IPS DF 4.7 (cell line): ENCODE measurements around the gene TRIML1.
"Not testable (repeated sequence)": the region's sequence is repeated elsewhere in the genome, so short reads cannot be mapped to it uniquely, and the experiment has no call there.

ENCODE experiments used
- DNase-seq: peaks from one replicate; pipeline ENCODE4 v3.0.0-alpha.2; 2013; ENCODE audit warnings: low spot score; ENCODE audit errors: extremely low read depth

The TRIML1 gene

DNA sequence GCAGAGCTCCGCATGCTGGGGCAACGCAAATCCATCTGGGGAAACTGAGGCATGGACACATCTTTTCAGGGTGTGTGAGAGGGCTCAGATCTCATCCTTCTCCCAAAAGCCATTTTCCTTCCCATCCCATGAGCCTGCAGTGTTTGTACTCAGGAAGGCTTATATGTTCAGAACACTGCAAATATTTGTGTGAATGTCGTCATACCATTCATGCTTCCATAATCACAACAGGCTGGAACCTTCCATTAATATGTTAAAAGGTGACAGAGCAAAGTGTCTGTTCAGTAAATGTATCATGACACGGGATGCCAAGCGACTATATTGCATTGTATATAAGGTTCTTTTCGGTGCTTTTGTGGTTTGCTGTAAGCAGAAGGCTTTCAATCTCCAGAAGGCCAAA lies 8.5 kb downstream of the TRIML1 start:
- no peak for DNase-seq

GRCh38 chr4:188154668-188155405 lies 15.6 kb downstream of the TRIML1 start:
- no peak for DNase-seq

DNA sequence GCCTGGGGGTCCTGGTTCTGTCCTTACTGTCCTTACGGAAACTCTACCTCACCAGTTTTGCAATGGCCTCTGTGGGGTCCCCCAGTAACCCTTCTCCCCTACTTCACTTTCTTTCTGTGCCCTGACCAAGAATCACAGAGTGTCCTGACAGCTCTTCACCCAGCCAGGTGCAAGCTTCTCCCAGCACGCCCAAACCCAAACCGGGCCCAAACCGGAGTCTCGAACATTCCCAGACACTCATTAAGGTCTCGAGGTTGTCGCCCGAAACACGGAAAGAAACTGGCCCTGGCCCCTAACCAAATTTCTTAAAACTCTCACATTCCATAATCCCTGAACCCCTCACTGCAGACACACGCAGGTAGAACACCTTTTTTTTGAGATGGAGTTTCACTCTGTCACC lies 19.1 kb downstream of the TRIML1 start:
- no peak for DNase-seq

GRCh38 chr4:188159513-188160226 lies 20.4 kb downstream of the TRIML1 start:
- not testable (repeated sequence) for DNase-seq

- DNase-seq, result no peak
Measured at GRCh38 chr4:188160406-188160805, 21.2 kb downstream of the TRIML1 start.

DNA sequence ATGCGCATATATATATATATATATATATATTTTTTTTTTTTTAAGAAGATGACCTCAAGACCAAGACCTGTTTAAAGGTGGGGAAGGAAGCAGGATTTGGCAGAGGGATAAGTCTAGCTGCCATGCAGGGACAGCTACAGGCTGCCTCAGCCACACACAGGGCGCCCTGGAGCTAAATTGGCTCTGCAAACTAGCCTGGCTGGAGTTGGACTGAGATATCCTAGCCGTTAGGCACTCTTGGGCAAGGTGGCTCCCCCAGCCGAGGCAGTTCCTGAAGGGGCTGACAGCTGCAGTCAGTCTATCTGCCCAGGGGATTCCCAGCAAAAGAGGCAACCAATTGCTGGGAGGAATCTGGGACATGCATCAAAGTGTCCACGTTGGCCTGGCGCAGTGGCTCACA lies 21.9 kb downstream of the TRIML1 start:
- DNase-seq, result no peak

GRCh38 chr4:188162698-188163097 lies 23.5 kb downstream of the TRIML1 start:
- no peak for DNase-seq

GRCh38 chr4:188168726-188169373 lies 29.6 kb downstream of the TRIML1 start:
- no peak for DNase-seq

DNA sequence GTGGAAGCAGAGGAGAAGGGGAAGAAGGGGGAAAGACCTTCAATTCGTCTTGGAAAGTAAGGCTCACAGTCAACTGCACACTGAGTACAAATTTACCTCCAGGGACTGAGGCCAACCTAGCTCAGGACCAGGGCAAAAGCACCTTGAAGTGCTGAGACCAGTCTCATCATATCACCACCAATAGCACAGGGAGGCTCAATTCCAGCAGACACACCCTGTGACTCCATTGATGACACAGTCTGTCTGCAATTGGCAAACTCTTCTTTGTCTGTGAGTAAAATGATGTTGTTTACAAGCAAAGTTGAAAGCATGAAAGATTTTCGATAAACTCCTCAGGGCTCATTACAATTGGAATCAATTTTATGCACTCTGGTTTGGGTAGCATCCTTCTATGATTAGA lies 32.3 kb downstream of the TRIML1 start:
- no peak for DNase-seq

- DNase-seq, result no peak
Measured at GRCh38 chr4:188175288-188175687, 36.0 kb downstream of the TRIML1 start.

DNA sequence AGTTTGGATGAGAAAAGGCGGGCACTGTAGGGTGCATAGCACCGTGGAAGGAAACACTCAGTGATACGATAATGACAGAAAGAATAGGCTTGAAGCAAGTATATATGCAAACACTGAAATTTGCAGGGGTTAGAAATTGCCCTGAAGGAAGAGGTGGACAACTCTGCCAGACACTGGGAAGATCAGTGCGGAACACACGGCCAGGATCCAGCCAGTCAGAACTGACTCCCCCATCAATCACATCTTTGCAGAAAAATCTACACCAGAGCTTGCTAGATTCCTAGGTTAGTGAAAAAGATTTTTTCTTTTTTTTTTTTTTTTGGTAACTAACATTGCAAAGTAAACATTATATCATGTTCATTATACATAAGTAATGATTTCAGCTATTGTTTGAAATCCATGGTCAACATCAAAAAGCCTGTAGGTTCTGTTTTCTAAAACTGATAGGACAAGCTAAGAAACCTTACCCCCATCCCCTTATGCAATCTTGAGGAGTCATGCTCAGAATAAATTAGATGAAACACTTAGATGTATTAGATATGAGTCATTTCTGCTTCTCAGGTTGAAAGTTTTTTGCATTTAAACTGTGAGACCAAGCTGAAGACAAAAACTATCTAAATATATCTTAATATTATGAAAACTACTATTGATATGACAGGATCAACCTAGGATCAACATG lies 38.9 kb downstream of the TRIML1 start:
- DNase-seq, result no peak

GRCh38 chr4:188178806-188179205 lies 39.6 kb downstream of the TRIML1 start:
- no peak for DNase-seq

- no peak for DNase-seq
Measured at GRCh38 chr4:188187106-188187505, 47.9 kb downstream of the TRIML1 start.

GRCh38 chr4:188190461-188190860 lies 51.2 kb downstream of the TRIML1 start:
- DNase-seq, result no peak

GRCh38 chr4:188194421-188194820 lies 55.2 kb downstream of the TRIML1 start:
- no peak for DNase-seq

DNA sequence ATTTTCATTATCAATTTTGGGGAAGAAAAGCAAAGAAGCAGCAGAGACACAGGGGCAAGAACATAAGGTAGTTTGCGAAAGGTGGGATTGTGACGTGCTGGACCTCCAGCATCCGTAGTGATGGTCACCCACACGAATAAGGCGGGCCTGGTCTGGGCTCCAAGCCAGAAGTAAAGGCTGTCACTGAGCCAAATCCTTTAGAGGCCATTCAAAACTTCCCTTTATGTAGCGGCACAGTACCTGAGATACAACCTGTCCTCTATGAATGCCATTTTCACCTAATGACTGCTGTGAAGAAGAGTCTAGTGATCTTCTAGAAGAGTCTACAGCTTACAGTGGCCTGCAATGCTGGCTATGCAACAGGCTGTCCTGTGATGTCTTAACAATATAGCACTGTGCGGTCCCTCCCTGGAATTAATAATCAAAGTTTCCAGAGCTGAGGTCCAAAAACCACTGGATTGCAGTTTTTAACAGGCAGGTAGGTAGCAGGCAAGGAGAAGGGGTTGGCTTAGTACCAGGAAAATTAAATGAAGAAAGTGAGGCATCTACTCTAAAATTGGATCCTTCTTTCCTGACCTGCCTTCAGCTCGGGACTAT lies 56.2 kb downstream of the TRIML1 start:
- DNase-seq, result no peak

DNA sequence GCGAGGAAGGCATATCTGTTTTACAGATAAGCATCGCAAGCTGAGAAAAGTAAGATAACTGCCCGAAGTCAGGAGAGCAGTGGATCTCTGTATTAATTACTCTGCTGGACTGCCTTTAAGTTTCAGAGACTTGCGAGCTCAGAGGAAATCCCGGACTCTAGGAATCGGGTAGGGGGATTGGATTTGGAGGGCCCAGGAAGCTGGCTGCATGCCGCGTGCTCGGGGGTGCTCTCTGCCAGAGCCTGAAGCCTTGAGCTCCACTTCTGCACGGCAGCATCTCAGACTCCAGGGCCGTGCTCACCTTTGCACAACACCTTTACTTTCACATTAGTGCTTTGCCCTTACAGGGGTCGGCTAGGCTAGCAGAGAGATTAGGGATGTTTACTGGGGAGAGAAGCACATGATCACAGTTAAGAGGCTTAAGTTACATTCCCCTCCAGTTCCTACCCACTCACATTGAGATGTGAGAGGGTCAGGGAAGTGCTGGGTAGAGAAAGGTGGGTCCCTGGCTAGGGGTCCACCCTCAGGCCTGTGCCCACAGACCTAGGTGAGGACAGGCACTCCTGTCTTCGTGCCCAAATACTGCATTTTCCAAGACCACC lies 57.0 kb downstream of the TRIML1 start:
- no peak for DNase-seq
